Measurements from ENCODE around the gene HACL1. TPM values are rescaled to one million over a fixed set of nuclear protein-coding genes. Genes with fewer than 3 reads are reported as not detected.

The HACL1 gene
- total and polyA plus RNA-seq, 10 of the 15 experiments (the other 5 are each of a cell fraction or from before 2014, with no cell fraction given): 19.4 to 48.7 (median 30.1) TPM

GRCh38 chr3:15616053-15616452, 14.7 kb upstream of the HACL1 start (continued):
- TF ChIP-seq MTA2 (IDR thresholded peaks at IDR 0.05; ENCODE audit: low read depth) (no peak), IRF4 (IDR thresholded peaks at IDR 0.05; ENCODE audit: low read depth, low read length) (no peak), HCFC1 (IDR thresholded peaks at IDR 0.05; ENCODE audit: low read length) (no peak), IRF5 (IDR thresholded peaks at IDR 0.05; ENCODE audit: borderline replicate concordance) (no peak), TARDBP (IDR thresholded peaks at IDR 0.05; ENCODE audit: borderline replicate concordance) (no peak)

- no peaks in the 10 kb centered on the region for H3K36me3 ChIP-seq (ENCODE audit: control insufficient read depth in 2 of 2, insufficient read depth in 2 of 2, low read length in 1 of 2)
- H3K4me2 ChIP-seq (ENCODE audit: control insufficient read depth, insufficient read depth): no peak overlapping the region
- ChIA-PET CTCF (interaction anchor here (0.7 kb wide), 1 partner anchor 1808 kb away, joined by 3 read pairs; no protein-coding TSS in a partner anchor), POLR2A (interaction anchor here (0.6 kb wide), 1 partner anchor 1051 kb away, joined by 3 read pairs; no protein-coding TSS in a partner anchor), RAD21 (ENCODE audit: unreplicated experiment) (no interaction called here), SMC1A (ENCODE audit: uncharacterized antibody, unreplicated experiment) (interaction anchor here (1.6 kb wide), 1 partner anchor 11 kb away, joined by 5 read pairs; no protein-coding TSS in a partner anchor)
- no peaks in the 10 kb centered on the region for H3K79me2 ChIP-seq (ENCODE audit: control insufficient read depth, insufficient read depth, low read length)
- BruUV-seq (replicated peaks): no TSS peak
- no peaks in the 10 kb centered on the region for H3K4me1 ChIP-seq (ENCODE audit: control insufficient read depth, insufficient read depth, low read length)
- no peak overlapping the region for H3K9ac ChIP-seq (ENCODE audit: control insufficient read depth, insufficient read depth, low read length)
- no peak overlapping the region for H3K27ac ChIP-seq (ENCODE audit: control insufficient read depth, insufficient read depth)
- no peak overlapping the region for H2AFZ ChIP-seq (ENCODE audit: control insufficient read depth, low read depth, low read length)
- in situ Hi-C loops (cut with MboI): no loop called here
- H3K4me3 ChIP-seq: no peak overlapping the region
- no peaks in the 10 kb centered on the region for H4K20me1 ChIP-seq (ENCODE audit: control insufficient read depth, insufficient read depth)
- intact Hi-C loops (cut with micrococcal nuclease; ENCODE audit: unreplicated experiment): no loop called here
- H3K9me3 ChIP-seq (replicated peaks; ENCODE audit: control insufficient read depth, insufficient read depth, low read length): peaks cover under 1% of the 10 kb centered on the region; the same call in 1 of the 3 replicates
- 89% methylated on average over 1 of the region's 1 CpG for WGBS (ENCODE audit: insufficient coverage, insufficient replicate concordance, low lambda C conversion rate, missing lambda C conversion rate)
- ATAC-seq (no peak), DNase-seq (ENCODE audit: low read depth, low spot score) (no peak), FAIRE-seq (no peak)
- no peaks in the 10 kb centered on the region for H3K27me3 ChIP-seq (replicated peaks in 1 of 2; ENCODE audit: control insufficient read depth in 2 of 2, insufficient read depth in 2 of 2, low read length in 1 of 2)
- TF ChIP-seq HCFC1 (IDR thresholded peaks at IDR 0.05; ENCODE audit: low read length): no peak
- no peak for TF ChIP-seq EP300 (IDR thresholded peaks at IDR 0.05; ENCODE audit: borderline replicate concordance in 1 of 2, control insufficient read depth in 1 of 2, low read depth in 2 of 2, low read length in 2 of 2)
- TF ChIP-seq POLR2AphosphoS2 (IDR thresholded peaks at IDR 0.05; ENCODE audit: low read depth, low read length): no peak
- TF ChIP-seq ATF3 (IDR thresholded peaks at IDR 0.05; ENCODE audit: borderline replicate concordance, extremely low read depth, low read depth, low read length): no peak
- no peak for TF ChIP-seq NFYB (IDR thresholded peaks at IDR 0.05; ENCODE audit: insufficient read depth, low read depth, low read length)
- no peak for TF ChIP-seq ZNF592 (IDR thresholded peaks at IDR 0.05)
- TF ChIP-seq ATF7 (IDR thresholded peaks at IDR 0.05; ENCODE audit: low read depth): no peak
- TF ChIP-seq ZNF687 (IDR thresholded peaks at IDR 0.05): no peak
- TF ChIP-seq SMC3 (IDR thresholded peaks at IDR 0.05; ENCODE audit: borderline replicate concordance, low read length): no peak
These were observed 13.6 kb upstream of the HACL1 start for GRCh38 chr3:15614958-15615357.

All from GM12878 (cell line).